NB4 (cell line): ENCODE data around the gene GC.

ENCODE experiments used
- DNase-seq: peaks from one replicate; pipeline ENCODE4 v3.0.0; 2010; ENCODE audit warnings: low read depth
- H3K4me3 ChIP-seq: one replicate; pipeline ENCODE4 v1.5.1; 2011; ENCODE audit warnings: mild to moderate bottlenecking, low read depth, low read length, moderate library complexity
- CTCF ChIP-seq: IDR thresholded peaks from one replicate; pipeline ENCODE4 v1.5.1; 2012; ENCODE audit warnings: low read depth, low read length
- MYC ChIP-seq: IDR thresholded peaks from 2 replicates; pipeline ENCODE4 v1.6.1; 2011; ENCODE audit warnings: low read depth, low read length
- POLR2A ChIP-seq: IDR thresholded peaks from 2 replicates; pipeline ENCODE4 v1.6.1; 2011; ENCODE audit warnings: mild to moderate bottlenecking; ENCODE audit not compliant: insufficient read length; ENCODE audit errors: extremely low read depth
- TF ChIP-seq, protein P1 (sequence below): IDR thresholded peaks from 2 replicates; pipeline ENCODE4 v1.6.1; 2011; ENCODE audit warnings: low read depth, low read length

Gene GC

GRCh38 chr4:71783972-71784371 is at the start of gene GC:
Gene GC (minus strand): TSS chr4:71784079. CDS start chr4:71784018, 61 bp downstream.
- no peak within 1 kb of the TSS for H3K4me3 ChIP-seq
- no peak for DNase-seq
- no peak for TF ChIP-seq POLR2A
- no peak for TF ChIP-seq CTCF
- TF ChIP-seq, protein P1, sequence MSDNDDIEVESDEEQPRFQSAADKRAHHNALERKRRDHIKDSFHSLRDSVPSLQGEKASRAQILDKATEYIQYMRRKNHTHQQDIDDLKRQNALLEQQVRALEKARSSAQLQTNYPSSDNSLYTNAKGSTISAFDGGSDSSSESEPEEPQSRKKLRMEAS, result no peak
- TF ChIP-seq MYC, result no peak

DNA sequence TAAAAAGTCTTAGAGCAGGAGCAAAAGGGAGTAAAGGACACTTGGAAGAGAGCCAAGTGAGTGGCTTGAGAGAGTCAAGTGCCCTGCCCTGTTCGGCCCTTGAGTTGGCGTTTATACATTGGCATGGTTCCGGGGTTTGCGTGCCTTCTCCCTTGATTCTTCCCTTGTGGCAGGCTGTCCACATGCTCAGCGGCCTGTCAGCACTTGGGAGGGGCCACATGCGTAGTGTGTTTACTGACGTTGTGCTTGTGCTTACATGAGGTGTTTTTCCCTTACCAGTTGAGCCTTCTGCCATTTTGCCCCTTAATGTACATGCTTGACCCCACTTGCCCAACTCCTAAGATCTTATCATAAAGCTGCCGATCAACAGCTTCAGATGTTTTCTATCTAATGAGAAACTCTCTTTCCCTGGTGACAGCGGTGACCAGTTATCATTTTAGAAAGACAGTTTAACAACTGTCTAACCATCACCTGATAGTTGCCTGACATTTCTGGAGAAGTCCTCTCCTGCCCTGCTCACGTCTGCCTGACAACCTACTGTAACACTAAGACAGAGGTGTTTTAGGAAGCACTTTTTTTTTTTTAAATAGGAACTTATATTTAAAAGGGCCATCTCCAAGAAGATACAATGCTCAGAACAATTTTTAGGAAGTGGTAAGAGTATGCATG is 49.5 kb upstream of the GC start:
- DNase-seq, result no peak
- TF ChIP-seq CTCF, result no peak
- TF ChIP-seq MYC, result no peak
- no peak for TF ChIP-seq POLR2A
- TF ChIP-seq, protein P1, result no peak

DNA sequence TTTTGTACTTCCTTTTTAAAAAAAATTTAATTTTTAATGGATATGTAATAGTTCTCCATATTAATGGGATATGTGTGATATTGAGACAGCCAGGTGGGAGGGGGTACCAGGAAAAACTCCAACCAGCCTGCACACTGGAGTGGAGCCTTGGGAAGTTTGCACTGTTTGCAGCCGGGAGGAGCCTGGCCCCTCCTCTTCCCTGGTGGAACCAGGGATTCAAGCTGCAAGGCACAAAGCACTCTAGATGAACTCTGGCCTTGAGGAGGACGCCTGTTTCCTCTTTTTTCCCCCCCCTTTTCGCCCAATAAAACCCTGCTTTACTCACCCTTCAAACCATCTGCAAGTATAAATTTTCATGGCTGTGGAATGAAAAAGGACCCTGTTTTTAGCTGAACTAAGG is 48.2 kb upstream of the GC start:
- TF ChIP-seq MYC (no peak), CTCF (no peak), POLR2A (no peak)
- TF ChIP-seq, protein P1, result no peak
- H3K4me3 ChIP-seq, result no peak overlapping the region
- DNase-seq, result peak; percentile 4

More for the DNA sequence above, 49.5 kb upstream of the GC start:
- no peak overlapping the region for H3K4me3 ChIP-seq

DNA sequence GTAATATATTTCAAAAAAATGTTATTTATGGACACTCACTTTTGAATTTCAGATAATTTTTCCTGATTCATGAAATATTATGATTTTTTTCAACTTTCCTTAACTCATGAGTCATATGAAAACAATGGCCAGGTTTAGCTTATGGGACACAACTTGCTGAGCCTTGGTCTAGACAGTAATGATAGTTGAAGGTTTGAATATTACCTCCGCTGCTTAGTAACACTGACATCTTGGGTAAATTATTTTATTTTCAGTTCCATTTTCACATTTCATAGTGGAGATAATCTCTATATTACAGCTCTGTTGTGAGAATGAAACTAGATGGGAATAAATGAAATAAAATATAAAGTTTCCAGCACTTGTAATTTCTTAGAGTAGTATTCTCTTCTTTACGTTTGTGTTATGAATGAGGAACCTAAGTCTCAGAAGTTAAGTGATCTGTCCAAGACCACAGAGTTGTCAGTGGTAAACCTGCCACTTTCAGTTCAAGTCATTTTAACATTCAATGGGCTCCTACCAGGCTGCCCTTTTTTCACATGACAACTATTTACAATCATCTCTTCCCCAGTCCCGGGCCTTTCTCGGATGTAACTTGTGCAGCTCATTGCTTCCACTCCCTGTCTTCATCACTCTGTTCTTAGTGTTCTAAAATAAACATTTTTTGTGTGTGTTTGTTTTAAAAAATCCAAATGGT is 46.8 kb upstream of the GC start:
- H3K4me3 ChIP-seq, result no peak overlapping the region
- TF ChIP-seq POLR2A, result no peak
- TF ChIP-seq, protein P1, result no peak
- TF ChIP-seq CTCF, result no peak
- TF ChIP-seq MYC, result no peak
- DNase-seq, result no peak

- no peak overlapping the region for H3K4me3 ChIP-seq
- no peak for DNase-seq
Measured at GRCh38 chr4:71828470-71828869, 44.6 kb upstream of the GC start.

More at GRCh38 chr4:71828470-71828869, 44.6 kb upstream of the GC start:
- TF ChIP-seq, protein P1, result no peak
- TF ChIP-seq POLR2A, result no peak
- TF ChIP-seq MYC, result no peak
- TF ChIP-seq CTCF, result no peak
